ENCODE results near the gene TTYH1.

DNA sequence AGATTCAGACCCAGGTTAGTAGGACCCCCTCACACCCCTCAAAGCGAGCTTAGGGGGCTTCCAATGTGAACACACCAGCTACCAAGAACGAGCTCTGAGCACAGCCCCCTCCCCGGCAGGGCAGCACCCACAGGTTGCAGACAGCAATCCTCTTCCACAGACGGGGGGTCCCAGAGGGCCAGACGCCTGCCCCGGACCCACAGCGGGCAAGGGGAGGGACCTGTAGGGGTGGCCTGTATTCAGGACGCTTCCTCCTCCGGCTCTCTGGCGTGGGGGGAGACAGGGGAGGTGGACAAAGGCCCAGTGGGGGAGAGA lies 4.8 kb downstream of the TTYH1 start:
- TF ChIP-seq, protein P1, sequence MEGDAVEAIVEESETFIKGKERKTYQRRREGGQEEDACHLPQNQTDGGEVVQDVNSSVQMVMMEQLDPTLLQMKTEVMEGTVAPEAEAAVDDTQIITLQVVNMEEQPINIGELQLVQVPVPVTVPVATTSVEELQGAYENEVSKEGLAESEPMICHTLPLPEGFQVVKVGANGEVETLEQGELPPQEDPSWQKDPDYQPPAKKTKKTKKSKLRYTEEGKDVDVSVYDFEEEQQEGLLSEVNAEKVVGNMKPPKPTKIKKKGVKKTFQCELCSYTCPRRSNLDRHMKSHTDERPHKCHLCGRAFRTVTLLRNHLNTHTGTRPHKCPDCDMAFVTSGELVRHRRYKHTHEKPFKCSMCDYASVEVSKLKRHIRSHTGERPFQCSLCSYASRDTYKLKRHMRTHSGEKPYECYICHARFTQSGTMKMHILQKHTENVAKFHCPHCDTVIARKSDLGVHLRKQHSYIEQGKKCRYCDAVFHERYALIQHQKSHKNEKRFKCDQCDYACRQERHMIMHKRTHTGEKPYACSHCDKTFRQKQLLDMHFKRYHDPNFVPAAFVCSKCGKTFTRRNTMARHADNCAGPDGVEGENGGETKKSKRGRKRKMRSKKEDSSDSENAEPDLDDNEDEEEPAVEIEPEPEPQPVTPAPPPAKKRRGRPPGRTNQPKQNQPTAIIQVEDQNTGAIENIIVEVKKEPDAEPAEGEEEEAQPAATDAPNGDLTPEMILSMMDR (conservative IDR thresholded peaks at IDR 0.05; ENCODE audit: low read length), result no peak
- no peak for TF ChIP-seq EZH2phosphoT487 (IDR thresholded peaks at IDR 0.05; ENCODE audit: borderline replicate concordance)

Measured in Loucy (cell line).